ENCODE results near the gene NRIP2.

Gene NRIP2

DNA sequence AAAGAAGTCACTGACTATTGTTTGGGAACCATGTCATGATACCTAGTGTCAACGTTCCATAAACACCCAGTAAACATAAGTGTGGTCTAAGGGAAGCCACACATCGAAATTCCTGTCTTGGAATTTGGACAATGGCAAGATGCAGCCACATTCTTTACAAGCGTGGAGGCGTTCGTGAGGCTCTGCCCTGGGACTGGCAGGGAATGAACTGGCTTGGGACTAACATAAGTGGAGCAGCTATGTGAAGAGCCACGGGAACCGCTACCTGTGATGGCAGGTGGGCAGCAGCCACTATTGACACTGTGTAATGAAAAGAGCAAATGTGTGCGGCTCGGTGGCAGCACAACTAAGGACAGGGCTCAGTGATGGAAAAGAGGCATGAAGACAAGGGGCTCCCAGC lies 10.0 kb upstream of the NRIP2 start:
- DNase-seq, result no peak

GRCh38 chr12:2842948-2843347 lies 8.1 kb upstream of the NRIP2 start:
- no peak for DNase-seq

DNA sequence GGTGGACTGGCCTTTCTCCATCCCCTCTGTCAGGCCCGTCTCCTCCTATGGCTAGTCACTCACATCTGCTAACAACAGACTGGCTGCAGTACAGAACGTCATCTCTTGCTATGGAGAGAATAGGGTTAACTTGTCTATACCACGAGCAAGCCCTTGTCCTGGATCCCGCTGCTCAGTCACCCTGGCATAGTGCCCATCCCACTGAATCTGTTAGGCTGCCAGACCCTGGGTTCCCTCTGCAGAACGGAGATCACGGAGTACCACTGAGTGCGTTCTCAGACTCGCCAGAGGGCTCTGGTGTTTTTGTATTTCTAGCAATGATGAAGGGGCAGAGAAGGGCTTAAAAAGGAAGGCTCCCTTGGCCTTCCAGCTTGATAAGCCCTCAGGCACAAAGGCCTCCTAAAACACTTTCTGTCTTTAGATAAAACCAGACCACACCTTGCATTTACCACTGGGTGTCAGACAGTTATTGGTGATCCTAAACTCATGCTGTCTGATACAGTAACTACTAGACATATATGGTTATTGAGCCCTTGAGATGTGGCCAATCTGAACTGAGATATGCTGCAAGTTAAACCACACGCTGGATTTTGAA lies 6.3 kb upstream of the NRIP2 start:
- no peak for DNase-seq

GRCh38 chr12:2836574-2836973 lies 1.7 kb upstream of the NRIP2 start:
- DNase-seq, result no peak

GRCh38 chr12:2835691-2836403 lies 1.0 kb upstream of the NRIP2 start:
- no peak for DNase-seq

GRCh38 chr12:2833810-2834209 lies 1.0 kb downstream of the NRIP2 start:
- DNase-seq, result no peak

GRCh38 chr12:2833327-2833726 lies 1.5 kb downstream of the NRIP2 start:
- no peak for DNase-seq

- no peak for DNase-seq
Measured at GRCh38 chr12:2832550-2833127, 2.2 kb downstream of the NRIP2 start.

DNA sequence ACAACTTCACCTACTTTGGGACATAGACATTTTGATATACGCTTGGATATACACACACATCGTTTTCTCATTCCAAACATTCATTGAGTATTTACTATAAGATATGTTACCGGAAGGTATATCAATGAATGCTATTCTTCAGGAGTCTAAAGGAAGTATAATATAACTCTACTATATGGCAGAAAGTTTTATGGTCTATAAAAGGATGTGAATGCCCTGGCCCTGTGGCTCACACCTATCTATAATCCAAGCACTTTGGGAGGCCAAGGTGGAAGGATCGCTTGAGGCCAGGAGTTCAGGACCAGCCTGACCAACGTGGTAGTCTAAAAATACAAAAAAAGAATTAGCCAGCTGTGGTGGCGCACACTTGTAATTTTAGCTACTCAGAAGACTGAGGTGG lies 5.6 kb downstream of the NRIP2 start:
- no peak for DNase-seq

- no peak for DNase-seq
Measured at GRCh38 chr12:2826721-2827515, 7.9 kb downstream of the NRIP2 start.

DNA sequence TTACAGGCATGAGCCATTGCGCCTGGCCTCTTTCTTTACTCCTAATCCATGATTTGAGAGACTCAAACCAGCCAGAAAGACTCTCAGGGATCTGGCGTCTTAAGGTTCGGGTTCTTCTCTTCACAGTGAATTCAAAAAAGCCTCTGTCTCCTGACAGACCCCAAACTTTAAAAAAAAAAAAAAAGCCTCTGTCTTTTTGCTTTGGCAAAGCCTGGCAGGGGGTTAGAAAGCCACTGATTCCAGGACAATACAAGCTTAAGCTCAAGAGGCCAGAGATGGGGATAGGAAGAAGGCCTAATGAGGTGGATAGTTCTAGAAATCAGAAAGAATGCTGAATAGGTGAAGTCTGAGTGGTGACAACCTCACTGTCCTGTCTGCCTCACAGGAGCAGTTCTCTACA lies 8.8 kb downstream of the NRIP2 start:
- DNase-seq, result no peak

DNA sequence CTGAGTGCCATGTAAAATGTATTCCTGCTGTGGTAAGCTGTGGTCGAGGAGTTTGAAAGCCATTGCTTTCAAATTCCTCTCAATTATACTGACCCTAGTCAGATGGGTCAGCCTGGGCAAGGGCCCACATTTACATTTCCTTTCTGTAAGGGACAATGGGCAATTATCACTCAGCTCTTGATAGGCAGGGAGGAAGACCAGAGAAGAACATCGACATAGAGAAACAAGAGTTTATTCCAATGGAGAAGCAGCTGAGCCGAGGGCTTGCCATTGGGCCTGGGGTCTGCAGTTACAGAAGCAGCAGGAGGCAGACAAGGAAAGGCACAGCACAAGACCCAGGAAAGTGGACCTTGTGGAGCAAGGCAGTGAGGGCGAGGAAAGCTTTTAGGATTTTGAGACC lies 9.7 kb downstream of the NRIP2 start:
- DNase-seq, result no peak

DNA sequence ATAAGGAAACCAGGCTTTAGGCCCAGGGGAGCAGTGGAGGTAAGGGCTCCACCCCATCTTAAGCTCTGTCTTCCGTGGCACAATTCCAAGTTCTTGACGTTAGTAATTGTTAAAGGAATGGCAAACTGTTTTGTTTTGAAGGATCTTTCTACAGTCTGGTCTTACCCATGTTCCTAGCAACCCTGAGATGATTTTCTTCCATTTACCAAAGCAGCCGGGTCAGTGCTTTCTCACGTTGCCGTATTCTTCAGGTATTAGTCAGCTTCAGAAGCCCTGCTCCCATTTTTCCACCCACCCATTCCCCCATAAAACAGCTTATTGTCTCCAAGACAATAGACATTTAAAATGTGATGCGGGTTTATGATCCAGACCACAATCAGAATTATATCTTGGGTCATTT lies 10.3 kb downstream of the NRIP2 start:
- no peak for DNase-seq

GRCh38 chr12:2823483-2823882 lies 11.4 kb downstream of the NRIP2 start:
- DNase-seq, result no peak

- DNase-seq, result no peak
Measured at GRCh38 chr12:2820432-2820831, 14.4 kb downstream of the NRIP2 start.

GRCh38 chr12:2819810-2820209 lies 15.0 kb downstream of the NRIP2 start:
- no peak for DNase-seq

DNA sequence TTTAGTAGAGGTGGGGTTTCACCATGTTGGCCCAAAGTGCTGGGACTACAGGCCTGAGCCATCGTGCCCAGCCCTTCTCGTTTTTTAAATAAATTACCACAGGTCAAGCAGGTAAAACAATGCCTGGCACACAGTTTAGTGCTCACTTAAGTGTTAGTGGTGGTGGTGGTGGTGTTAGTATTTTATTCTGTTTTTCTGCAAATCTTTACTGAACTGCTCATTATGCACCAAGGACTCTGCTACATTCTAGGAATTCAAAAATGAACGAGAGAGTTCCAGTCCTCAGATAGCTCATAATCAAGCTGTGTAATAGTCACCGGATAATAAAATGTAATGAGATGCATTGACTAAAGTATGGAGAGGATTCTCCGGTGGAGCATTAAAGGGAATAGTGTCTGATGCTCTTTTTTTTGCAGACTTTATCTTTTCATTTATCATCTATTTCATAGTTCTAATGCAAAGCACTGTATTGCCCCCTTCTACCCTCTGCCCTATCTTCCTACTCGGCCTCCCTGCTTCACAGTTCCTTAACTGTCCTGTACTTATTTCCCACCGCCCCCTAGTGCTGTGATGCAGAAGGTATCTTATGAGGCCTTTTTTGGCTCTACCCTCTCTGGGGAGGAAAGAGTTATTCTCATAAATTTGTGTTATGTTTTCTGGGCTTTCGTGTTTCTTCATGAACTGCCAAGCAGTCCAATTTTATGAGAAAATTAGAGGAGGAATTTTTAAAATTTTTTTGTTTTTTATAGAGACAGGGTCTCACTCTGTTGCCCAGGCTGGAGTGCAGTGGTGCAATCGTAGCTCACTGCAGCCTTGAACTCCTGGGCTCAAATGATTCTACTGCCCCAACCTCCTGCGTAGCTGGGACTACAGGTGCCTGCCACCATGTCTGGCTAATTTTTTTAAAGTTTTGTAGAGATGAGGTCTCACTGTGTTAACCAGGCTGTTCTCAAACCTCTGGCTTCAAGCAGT lies 21.3 kb downstream of the NRIP2 start:
- peak; percentile 52 to 62 for DNase-seq

DNA sequence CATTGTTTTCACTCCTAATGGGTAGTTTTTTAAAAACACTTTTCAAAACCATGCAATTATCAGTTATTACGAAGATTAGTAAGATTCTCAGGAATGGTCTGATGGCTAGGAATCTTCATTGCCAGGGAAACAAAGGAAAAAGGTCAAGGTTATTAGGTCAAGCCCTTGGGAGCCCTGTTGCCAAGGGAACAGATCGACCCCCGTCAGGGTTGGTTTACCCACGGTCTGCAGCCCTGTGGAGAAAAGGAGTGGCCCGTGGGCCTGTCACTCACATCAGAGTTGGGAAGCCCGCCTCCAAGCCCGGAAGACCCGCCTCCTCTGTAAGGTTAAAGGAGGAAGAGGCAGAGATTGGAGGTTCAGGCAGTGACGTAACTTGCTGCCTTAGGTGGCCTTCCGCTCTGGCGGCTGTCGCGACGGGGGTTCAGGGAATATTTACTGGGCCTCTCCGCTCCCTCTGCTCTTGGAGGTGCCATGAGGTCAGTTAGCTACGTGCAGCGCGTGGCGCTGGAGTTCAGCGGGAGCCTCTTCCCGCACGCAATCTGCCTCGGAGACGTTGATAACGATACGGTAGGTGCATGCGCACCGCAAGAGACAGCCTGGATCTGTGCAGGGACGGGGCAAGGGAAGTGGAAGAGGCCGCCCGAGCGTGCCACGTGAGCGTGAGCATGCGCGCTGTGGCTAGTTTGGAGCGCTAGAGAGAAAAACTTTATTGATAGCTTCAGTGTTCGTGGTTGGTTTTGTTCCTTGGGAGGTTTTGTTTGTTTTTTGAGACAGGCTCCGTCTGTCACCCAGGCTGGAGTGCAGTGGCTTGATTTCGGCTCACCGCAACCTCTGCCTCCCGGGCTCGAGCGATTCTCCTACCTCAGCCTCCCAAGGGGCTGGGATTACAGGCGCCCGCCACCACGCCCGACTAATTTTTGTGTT lies 22.3 kb downstream of the NRIP2 start, which contains the start of gene ITFG2:
ITFG2 (plus strand) TSS at position 379 of the 924 bp plus-strand sequence; CDS start at position 472, 93 bp downstream.
- peak; percentile 96 to 97 for DNase-seq

DNA sequence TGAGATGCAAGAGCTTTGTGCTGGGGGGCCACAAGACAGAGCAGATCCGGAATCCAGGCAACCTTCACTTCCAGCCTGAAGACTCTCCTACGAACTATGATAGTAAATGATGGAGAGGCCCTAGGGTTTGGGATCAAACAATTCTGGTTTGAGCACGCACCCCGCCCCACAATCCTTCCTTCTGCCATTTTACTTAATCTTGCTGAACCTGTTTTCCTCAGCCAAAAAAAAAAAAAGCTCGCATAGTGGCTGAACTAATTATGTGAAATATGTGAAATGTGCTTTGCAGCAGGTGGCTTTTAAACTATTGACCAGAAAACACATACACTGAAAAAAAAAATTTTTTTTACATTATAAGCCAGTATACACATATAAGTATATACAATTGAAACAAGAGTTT lies 23.0 kb downstream of the NRIP2 start:
- no peak for DNase-seq

- DNase-seq, result no peak
Measured at GRCh38 chr12:2806700-2807099, 28.1 kb downstream of the NRIP2 start.

DNA sequence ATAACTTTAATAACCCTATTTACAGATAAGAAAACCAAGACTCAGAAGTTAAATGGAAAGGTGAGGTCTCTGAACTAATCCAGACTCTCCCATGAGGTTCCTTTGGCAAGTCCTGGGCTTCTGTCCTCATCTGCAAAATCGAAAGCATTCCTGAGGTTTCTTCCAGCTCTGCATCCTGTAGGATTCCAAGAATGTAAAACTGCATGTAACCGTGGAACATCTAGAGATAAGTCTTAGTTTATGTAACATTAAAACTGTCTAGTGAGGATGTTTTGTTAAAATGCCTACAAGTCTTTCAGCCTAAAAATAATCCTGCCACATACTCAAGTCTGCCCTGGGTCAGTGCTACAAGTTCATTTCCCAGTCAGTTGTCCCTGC lies 29.7 kb downstream of the NRIP2 start:
- DNase-seq, result no peak
